CD4-positive, alpha-beta T cell treated with Interferon gamma for 1 hour (primary cell): ENCODE measurements around the gene LAMB1.
"Not testable (repeated sequence)": the region's sequence is repeated elsewhere in the genome, so short reads cannot be mapped to it uniquely, and the experiment has no call there.

Experiments
- DNase-seq: peaks from one replicate; pipeline ENCODE4 v3.0.0-alpha.2; 2020

The LAMB1 gene

DNA sequence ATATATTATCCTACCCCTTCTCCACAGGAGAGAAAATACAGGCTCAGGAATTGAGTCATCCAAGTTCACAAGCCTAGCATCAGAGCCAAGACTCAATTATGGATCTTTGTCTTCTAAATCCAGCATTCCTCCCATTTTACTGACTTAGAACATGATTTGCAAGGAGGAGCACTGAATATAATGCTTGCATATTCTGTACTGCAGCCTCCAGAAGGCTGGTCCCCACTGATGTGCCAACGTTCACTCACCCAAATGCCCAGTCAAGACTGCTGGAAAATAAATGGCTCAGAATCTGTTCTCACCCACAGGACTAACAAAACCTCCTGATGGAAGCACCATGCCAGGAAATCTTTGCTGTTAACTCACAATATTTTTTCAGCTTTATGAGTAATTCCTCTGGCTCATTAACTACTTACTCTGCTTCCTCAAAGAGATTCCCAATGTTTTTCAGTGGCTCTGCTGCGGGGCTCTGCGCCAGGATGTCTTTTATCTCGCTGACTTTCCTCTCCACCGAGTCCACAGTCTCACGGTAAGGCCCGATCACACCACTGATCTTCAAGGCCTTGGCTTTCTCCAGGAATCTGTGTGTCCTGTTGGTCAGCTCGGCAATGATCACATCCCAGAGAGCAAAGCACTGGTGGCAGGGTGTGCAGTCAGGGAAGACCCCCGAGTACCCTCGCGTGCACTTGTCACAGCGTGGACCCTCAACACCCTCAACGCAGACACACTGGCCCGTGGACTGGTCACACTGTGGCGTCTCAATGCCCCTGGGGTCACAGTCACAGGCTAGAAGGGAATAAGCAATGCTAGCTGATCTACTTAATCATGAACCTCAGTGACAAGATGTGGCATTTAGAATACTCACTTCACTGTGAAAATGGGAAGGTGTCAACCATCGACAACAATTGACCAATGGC is 63.1 kb downstream of the LAMB1 start:
- DNase-seq: no peak

- no peak for DNase-seq
Measured at GRCh38 chr7:107938456-107939250, 64.3 kb downstream of the LAMB1 start.

- no peak for DNase-seq
Measured at GRCh38 chr7:107937531-107937930, 65.4 kb downstream of the LAMB1 start.

DNA sequence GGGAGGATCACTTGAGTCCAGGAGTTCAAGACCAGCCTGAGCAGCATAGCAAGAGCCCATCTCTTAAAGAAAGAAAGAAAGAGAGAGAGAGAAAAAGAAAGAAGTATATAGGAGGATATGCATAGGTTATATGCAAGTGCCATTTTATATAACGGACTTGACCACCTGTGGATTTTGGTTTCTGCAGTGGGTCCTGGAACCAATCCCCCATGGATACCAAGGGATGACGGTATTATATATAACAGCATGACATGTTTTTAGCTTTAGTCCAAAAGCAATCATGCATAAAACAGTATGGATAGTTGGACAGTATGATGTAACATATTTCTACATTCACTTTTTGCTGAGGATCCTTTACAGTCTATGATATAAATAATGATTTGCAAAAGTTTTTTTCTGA is 66.6 kb downstream of the LAMB1 start:
- no peak for DNase-seq

DNA sequence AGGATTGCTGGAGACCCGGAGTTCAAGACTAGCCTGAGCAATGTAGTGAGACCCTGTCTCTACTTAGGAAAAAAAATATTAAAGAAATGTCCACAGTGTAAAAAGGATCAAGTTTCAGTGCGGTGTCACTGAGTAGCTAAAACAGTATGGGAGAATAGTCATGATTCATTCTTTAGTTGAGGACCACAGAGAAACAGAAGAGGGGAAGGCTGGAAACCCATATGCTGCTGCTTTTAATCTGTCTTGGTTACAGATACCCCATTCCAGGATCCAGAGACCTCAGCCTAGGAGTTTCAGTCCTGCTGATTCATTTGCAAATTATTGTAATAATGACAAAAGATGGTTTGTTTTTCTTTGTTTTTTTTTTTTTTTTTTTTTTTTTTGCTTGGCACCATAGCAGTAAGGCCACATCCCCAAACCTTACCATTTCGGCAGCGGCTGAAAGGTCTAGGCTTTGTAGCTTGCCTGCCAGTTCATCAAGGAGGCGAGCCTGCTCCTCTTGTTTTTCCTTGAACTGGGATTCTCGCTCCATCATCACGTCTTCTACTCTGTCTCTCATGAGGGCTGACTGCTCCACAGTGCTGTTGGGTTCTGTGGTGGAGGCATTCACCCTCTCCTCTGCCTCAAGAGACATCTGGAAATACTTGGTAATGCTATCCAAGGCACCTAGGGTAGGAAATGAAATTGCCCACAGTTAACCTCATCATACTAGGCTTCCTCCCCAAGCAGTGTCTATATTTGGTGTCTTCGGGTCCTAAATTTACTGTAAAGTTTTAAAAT is 67.8 kb downstream of the LAMB1 start:
- no peak for DNase-seq

- DNase-seq: no peak
Measured at GRCh38 chr7:107933386-107934013, 69.5 kb downstream of the LAMB1 start.

DNA sequence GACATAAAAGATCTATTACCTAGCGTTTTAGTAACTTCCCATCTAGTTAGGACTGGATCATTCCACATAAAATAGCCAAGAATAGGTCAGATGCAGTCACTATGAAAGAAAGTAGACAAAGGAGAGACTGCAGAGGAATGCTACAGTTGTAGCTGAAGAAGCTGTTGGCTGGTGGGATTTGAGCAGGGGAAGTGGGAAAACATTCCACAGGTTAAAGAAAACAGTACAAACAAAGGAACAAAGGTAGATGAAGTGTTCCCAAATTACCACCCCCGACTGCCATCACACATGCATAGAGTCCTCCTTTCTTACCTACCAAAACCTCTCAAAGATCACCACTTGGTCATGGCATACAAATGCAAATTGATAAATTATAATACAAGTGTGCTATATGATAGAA is 70.2 kb downstream of the LAMB1 start:
- DNase-seq: no peak

- no peak for DNase-seq
Measured at GRCh38 chr7:107931740-107932515, 71.0 kb downstream of the LAMB1 start.

GRCh38 chr7:107926481-107926880 is 76.5 kb downstream of the LAMB1 start:
- no peak for DNase-seq

- DNase-seq: no peak
Measured at GRCh38 chr7:107924841-107925504, 78.0 kb downstream of the LAMB1 start.

DNA sequence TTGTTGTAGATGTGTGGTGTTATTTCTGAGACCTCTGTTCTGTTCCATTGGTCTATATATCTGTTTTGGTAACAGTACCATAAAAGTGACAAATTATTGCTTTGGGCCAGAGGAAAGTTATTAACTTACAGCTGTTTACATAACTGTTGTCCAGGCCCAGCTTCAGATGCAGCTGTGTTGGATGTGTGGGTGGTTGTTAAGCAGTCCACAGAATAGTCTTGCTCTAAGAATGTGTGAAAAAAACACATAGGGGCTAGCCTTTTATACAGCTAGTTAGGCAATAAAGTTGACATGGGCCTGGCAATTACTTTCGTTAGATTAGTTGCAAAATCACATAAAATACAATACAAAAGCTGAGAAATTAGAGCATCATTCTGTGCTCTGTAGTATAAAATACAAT is 80.1 kb downstream of the LAMB1 start:
- no peak for DNase-seq

GRCh38 chr7:107921826-107922225 is 81.1 kb downstream of the LAMB1 start:
- DNase-seq: not testable (repeated sequence)

DNA sequence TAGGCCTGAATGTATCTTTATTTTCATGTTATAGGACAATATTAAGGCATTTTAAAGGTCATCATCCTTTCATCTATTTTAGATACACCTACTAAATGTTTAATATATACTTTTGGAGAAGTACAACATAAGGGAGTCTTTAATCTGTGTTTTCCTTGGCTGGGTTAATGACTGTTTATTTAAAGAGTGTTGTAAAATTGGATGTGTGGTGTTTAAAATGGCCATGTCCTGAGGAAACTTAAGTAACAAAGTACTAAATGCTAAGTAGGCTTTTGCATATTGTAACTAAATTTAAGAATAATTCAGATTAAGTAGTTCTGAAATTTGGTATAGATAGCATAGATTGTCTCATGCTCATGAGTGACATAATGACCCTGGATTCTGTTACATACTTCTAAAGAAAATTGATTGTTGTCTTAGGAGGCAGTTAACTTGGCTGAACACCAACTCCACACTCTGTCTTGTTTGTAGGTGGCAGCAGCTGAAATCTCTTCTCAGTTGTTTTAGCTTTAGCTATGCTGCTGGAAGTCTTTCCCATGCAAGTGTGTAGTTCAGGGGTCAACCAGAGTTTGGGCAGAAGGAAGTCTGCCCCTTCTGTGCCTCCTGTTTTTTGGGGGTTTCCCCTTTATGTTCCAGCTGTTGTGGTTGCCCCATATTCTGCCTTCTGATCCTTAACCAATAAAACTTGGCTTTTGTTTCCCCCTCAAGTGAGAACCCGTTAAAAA is 82.8 kb downstream of the LAMB1 start:
- no peak for DNase-seq

DNA sequence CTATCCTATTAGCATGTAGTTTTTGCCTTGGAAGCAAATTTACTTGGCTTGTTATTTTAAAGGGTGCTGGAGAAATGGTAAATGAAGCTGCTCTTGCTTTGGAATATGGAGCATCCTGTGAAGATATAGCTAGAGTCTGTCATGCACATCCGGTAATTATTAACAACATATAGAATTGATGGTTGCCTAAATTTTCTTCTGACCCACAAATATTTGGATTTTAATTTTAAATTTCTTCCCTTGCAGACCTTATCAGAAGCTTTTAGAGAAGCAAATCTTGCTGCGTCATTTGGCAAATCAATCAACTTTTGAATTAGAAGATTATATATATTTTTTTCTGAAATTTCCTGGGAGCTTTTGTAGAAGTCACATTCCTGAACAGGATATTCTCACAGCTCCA is 84.0 kb downstream of the LAMB1 start:
- DNase-seq: no peak

- no peak for DNase-seq
Measured at GRCh38 chr7:107917763-107918651, 85.0 kb downstream of the LAMB1 start.

DNA sequence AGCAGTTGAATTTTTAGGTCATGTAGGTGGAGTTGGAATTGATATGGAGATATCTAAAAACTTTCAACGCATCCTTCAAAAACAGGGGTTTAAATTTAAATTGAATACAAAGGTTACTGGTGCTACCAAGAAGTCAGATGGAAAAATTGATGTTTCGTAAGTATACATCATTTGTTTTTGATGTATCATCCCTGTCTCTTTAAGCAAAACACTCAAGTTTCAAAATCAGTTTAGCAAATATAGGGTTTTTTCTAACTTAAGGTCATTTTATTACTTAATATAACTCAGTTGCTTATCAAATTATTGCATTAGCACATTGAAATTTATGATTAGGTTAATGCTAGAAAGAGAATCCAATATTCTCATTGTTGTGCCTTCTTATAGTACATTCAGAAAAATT is 87.4 kb downstream of the LAMB1 start:
- no peak for DNase-seq

DNA sequence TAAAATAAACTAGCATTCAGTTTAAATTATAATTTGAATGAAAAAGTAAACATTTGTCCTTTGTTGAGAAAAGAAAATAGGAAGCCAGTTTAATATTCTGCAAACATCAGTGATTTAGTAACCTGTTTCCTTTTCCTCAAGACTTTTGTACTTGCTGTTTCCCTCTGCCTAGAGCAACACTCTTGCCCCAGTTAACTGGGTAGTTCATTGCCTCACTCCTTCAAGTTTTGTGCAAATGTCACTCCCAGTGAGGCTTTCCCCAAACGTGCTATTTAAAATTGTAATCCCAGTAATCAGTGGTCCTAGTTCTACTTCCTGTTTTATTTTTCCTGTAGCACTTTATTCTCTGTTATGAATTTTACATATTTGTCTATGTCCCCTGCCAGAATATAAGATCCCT is 88.1 kb downstream of the LAMB1 start:
- no peak for DNase-seq

GRCh38 chr7:107913851-107914250 is 89.1 kb downstream of the LAMB1 start:
- DNase-seq: no peak

GRCh38 chr7:107911981-107912380 is 91.0 kb downstream of the LAMB1 start:
- DNase-seq: no peak

GRCh38 chr7:107909445-107909844 is 93.5 kb downstream of the LAMB1 start:
- DNase-seq: no peak
